HG03565 (cell line): ENCODE results near the gene AUTS2.

ENCODE experiments used
- ATAC-seq: cut with Tn5 transposase; IDR thresholded peaks from one replicate; pipeline ENCODE4 v1.9.1; 2021; ENCODE audit warnings: mild to moderate bottlenecking, moderate library complexity; ENCODE audit not compliant: unreplicated experiment

AUTS2 gene

GRCh38 chr7:69654849-69655707 is 56.8 kb downstream of the AUTS2 start:
- no peak for ATAC-seq

- ATAC-seq, result no peak
Observed at GRCh38 chr7:69656077-69656476, 57.8 kb downstream of the AUTS2 start.

- ATAC-seq, result no peak
Observed at GRCh38 chr7:69656890-69657289, 58.6 kb downstream of the AUTS2 start.

GRCh38 chr7:69657331-69657730 is 59.1 kb downstream of the AUTS2 start:
- ATAC-seq, result no peak

GRCh38 chr7:69657985-69658384 is 59.7 kb downstream of the AUTS2 start:
- no peak for ATAC-seq

- ATAC-seq, result no peak
Observed at GRCh38 chr7:69659983-69660382, 61.7 kb downstream of the AUTS2 start.

GRCh38 chr7:69661342-69661741 is 63.1 kb downstream of the AUTS2 start:
- ATAC-seq, result no peak

- ATAC-seq, result peak; percentile 54
Observed at GRCh38 chr7:69663911-69664832, 65.9 kb downstream of the AUTS2 start.

- ATAC-seq, result no peak
Observed at GRCh38 chr7:69665369-69665768, 67.1 kb downstream of the AUTS2 start.

- no peak for ATAC-seq
Observed at GRCh38 chr7:69668339-69668870, 70.1 kb downstream of the AUTS2 start.

GRCh38 chr7:69670701-69671100 is 72.4 kb downstream of the AUTS2 start:
- no peak for ATAC-seq

GRCh38 chr7:69673074-69673473 is 74.8 kb downstream of the AUTS2 start:
- no peak for ATAC-seq

GRCh38 chr7:69674701-69675182 is 76.5 kb downstream of the AUTS2 start:
- peak; percentile 75 for ATAC-seq

GRCh38 chr7:69676247-69676646 is 78.0 kb downstream of the AUTS2 start:
- ATAC-seq, result no peak

GRCh38 chr7:69677054-69677852 is 79.0 kb downstream of the AUTS2 start:
- no peak for ATAC-seq

GRCh38 chr7:69677881-69678493 is 79.7 kb downstream of the AUTS2 start:
- ATAC-seq, result no peak

- ATAC-seq, result no peak
Observed at GRCh38 chr7:69678494-69679187, 80.4 kb downstream of the AUTS2 start.

GRCh38 chr7:69681181-69681580 is 82.9 kb downstream of the AUTS2 start:
- no peak for ATAC-seq

- ATAC-seq, result no peak
Observed at GRCh38 chr7:69682518-69682917, 84.2 kb downstream of the AUTS2 start.
